Measurements from ENCODE around the gene SLIT1. TPM values are rescaled to one million over a fixed set of nuclear protein-coding genes. Genes with fewer than 3 reads are reported as not detected.
A peak's percentile ranks its signal among the peaks of the same experiment; 100 is the strongest.

Gene SLIT1
- polyA plus RNA-seq, 12 donors: 0.54 to 1.6 (median 1.0) TPM; not detected in 2

DNA sequence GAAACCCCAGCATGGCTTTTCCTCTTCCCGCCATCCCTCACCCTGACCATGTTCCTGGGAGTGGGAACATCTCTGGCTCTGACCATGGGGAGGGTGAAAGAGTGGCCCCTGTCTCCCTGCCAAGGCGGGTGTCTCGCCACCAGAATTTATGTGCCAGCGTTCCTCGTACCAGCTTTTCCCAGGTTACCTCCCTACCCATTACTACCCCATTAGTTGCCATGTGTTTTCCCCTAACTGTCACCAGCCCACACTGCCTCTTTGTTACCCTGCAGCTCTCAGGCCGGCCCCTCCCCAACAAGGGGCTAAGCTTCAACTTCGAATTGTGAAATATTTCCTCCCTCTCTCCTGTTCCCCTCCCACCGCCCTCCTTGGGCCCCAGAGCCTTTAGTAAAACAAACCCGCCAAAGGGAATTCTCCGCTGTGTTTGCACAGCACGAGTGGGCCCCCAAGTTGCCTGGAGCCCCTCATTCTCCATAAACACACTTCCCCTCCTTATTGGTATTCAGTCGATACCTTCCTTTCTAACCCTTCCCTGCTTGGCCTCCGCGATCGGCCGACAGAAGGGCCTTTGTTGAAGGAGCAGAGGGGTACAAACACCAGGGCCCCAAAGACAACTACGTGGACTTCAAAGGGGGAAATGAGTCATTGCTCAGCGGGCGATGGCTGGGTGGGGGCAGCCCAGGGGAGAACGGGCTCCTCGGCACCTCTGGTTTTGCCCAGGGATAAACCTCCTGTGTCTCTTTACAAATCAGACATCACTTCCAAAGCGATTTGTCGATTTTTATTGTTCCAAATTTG lies 45.5 kb downstream of the SLIT1 start:
- DNase-seq: no peak

DNA sequence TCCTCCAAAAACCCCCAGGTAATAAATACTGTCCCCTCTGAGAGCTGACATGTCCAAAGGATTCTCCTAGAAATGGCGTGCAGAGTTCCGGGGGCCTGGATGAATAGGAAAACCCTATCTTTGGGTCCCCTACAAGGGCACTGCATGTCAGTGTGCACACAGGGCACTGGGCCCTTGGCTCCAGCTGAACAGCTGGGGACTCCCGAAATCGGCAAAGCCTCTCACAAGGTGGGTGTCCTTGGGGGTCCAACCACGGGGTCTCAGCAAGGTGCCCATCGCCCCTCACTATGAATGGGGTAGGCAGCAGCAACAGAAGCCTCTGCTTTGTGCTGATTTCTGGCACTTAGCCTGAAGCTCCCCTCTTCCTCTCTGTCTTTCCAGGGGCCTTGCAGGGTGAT lies 46.1 kb downstream of the SLIT1 start:
- no peak for DNase-seq

DNA sequence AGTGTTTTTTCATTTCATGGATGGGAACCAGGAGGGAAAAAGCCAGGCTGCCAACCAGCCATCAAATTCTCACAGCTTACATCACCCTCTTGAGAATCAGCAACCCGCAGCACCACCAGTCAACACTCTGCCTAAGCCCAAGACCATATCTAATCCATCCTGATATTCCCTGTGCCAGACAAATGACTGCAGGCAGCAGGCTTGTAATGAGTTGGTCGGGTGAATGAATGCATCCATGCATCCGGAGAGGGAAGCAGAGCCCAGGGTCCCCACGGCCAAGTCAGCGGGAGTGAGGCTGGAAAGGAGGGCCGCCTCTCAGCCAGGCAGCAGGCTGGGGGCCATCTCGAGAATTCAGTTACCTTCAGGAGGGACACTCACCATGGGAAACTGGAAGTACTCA lies 46.9 kb downstream of the SLIT1 start:
- DNase-seq: no peak

DNA sequence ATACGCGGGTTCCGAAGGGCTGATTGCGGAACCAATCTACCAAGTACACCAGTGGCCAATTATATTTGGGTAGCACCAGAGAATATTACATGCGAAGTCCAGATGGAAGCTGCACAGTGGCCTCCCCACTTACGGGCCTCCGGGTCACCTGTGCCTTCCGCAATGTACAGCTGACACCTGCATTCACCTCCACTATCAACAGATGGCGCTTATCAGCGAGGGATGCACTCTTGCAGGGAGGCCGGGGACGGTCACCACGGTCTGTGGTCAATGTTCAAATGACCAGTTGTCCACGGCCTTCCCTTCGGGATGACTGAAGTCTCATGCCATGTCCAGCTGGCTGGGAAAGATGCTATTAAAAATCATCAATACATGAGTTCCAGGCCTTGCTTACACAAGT lies 47.6 kb downstream of the SLIT1 start:
- DNase-seq: no peak

DNA sequence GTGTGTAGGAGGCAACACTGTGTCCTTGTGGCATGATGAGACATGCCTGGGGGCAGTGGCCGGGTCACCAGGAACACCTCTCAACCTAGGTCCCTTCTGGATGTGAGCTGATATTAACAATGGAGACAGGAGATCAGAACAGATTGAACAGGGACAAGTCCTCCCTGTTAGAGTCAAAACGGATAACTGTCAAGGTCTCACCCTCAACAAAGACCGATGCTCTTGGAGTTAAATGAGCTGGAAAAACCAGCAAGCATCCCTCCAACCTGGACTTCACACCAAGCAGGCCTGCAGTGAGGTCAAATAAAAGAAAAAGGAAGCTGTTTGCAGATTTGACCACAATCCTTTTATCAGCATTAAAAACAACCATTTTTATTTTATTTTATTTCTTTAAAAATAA lies 49.0 kb downstream of the SLIT1 start:
- no peak for DNase-seq

DNA sequence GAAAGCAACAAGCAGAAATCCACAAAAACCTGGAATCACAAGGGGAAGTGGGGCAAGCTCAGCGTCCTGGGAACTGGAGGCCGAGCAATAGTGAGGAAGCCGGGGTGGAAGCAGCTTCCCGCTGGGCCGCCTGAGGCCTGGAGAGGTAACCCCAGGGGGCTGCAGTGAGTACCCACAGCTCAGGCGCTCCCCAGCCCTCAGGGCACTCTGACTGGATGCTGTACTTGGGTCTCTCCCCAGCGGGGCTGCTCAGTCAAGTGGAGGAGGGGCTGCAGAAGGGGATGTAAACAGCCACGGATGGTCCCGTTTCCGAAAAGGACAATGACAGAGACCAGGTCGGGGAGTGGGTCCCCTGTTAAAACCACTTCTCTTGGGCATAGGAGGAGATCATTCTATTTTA lies 50.3 kb downstream of the SLIT1 start:
- DNase-seq: no peak

DNA sequence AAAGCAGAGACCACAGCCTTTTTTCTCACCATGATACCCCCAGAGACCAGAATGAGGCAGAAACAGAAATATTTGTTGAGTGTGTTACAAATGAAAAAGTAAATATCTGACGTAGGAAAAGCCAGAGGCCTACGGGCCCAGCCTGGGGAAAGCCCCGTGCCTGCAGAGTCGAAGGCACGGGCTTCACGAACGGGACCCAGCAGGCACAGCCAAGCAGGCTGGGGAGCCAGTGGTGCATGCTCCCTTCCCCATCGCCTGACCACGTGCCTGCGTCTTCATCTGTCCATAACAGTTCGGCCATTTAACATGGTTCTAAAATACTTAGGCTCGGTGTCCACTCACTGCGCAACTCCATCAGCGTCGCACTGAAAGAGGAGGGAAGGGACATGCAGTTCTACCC lies 50.8 kb downstream of the SLIT1 start:
- no peak for DNase-seq

DNA sequence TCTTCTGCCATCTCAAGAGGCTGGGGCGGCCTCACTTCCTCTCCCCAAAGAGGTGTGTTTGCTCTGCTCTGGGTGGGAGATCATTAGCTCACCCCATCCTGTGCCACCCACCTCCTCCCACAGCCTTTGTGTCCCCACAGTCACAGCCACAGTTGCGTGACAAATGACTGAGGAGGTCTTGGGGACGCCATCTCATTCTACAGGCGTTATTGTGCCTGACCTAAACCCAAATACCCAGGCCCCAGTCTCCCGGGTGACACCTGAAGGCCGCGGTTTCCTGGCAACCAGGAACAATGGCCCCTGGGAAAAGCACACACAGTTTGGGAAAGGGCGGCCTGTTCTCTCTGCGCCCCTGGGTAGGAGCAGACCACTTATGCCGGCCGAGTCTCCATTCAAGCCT lies 51.6 kb downstream of the SLIT1 start:
- DNase-seq: no peak

DNA sequence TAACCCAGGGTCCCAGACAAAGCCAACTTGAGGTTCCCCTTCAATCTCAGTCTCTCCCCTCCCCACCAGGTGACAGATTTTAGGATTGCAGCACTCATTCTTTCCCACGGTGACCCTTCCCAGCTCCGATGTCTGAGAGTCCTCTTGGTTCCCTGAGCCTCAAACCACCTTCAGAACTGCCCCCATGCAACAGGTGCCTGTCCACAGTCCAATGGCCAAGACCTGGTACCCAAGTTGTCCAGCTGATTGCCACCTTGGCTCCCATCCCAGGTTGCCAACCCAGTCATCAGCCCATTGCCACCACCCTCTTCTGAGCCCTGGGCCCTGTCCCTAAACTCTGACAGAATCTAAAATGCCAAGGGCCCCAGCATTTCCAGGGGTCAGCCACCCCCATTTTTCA lies 53.5 kb downstream of the SLIT1 start:
- no peak for DNase-seq

DNA sequence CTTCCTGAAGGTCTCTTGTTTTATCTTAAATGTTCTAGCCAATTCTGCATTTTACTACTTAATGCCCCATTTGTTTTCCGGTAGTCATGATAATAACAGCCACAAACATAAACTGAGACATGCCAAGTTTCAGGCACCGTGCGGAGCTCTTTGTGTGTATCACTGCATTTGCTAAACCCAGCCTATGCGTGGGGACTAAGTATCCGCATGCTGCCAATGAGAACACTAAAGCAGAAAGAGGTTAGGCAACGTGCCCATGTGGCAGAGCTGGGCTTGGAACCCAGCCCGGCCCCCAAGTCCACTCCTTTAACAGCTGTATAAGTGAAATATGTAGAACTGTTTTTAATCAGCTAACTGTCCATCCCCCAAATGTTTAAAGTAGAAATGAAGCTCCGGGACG lies 54.1 kb downstream of the SLIT1 start:
- peak; percentile 45 for DNase-seq

DNA sequence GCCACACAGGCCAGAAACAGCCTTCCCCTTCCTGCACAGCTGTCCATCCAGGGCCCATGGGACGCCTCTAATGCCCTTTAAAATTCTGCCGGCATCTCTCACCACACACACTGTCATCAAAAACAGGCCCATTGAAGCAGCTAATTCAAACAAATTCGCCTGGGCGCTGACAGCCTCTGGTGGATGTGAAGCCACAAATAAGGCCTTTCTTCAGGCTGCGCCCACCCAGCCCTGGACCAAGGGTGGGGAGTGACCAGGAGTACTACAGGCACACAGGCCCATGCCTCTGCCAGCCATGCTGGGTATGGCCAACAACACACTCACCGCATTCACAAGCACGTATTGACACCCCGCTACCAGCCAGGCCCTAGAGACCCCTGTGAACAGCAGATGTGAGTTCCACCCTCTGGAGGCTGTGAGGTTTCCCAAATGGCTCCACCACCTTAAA lies 54.6 kb downstream of the SLIT1 start:
- no peak for DNase-seq

DNA sequence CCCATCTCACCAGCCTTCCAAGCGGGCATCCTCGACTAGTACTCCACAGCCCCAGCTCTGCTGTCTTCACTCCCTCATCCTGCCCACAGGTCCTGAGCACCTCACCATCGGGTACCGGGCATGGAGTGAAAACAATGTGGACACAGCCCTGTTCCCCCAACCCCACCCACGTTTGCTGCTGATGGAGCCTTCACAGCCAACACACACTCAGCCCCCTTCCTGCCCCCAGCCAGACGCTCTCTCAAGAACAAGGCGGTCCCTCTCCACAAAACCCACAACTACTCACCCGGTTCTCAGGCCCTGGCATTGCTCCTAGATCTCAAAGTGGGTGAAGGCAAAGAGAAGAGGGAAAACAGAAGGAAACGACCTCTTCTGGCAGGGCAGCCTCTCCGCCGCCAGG lies 56.1 kb downstream of the SLIT1 start:
- no peak for DNase-seq

DNA sequence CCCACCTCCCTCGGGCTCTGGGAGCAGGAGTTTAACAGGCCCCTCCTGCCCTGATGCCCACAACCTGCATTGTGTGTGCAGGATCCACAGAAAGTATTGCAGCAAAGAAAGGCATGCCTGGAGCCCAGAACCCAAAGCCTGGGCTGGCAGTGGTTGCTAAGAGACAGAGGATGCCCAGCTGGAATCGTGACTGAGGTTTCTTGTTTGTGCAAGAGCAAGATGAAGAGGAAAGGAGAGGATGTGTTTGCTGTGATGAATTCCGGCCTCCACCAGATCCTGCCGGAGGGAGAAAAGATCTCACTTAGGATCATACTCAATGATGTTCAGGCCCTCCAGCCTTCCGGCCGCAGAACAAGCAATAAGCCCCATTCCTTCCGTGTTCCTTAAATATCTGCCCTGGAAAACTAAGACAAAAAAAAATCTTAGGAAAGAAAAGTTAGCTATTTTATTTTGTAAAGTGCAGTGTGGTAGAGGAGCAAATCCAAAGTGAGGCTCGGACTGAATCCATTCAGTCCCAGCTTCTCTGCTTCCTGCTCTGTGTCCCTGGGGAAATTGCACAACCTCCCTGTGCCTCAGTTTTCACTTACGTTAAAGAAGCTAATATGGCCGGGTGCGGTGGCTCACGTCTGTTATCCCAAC lies 57.1 kb downstream of the SLIT1 start:
- DNase-seq: no peak

DNA sequence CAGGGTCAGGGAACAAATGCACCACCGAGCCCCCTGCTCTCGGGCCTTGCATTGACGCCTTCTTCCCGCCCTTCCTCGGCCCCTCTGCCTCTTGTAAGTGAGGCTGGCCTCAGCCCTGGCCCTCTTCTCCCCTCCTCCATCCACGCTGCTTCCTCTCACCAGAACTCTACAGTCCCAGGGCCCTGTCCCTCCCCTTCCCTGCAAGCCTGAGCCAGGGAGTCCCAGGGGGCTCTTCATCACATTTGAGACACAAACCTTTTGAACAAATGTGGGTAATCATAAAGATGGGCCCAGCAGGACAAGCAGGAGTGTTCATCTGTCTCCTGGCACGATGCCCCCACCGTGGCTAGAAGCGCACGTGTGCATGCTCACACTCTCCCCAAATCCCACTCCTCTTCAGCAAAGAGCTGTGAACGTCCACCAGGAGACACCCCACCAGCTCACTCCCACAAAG lies 57.7 kb downstream of the SLIT1 start:
- no peak for DNase-seq

DNA sequence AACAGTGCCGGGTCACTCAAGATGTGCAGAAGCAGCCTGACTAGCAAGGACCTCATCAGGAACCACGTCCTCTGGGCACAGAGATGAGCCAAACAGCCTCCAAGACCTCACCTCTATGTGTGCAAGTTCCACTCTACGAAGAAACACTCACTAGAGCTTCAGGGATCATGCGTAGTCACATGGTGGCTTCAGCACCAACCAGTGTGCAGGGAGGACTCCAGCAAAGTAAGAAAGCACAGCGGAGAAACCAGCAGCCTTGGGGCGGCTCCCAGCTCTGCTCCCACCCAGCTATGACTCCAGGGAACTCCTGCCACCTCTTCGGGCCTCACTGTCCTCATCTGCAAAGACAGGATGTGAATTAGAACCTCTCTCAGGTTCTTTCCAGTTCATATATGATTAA lies 58.2 kb downstream of the SLIT1 start:
- no peak for DNase-seq

DNA sequence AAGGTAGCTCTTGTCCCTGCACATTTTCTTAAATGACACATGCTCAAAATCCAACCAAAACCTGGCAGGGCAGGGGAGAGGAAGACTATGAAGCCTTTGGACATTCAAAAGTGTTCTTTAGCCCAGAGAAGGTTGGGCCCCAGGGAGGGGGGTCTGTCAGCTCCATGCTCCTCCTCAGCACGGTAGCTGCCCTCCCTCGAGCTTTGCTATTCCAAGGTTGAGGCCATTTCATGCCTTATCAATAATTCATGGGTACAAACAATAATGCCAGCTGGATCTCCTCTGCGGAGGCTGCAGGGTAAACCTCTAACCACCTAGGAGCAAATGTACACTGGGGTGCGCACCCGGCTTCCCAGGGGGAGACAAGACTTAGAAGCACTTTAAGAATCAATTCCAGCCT lies 61.5 kb downstream of the SLIT1 start:
- no peak for DNase-seq

DNA sequence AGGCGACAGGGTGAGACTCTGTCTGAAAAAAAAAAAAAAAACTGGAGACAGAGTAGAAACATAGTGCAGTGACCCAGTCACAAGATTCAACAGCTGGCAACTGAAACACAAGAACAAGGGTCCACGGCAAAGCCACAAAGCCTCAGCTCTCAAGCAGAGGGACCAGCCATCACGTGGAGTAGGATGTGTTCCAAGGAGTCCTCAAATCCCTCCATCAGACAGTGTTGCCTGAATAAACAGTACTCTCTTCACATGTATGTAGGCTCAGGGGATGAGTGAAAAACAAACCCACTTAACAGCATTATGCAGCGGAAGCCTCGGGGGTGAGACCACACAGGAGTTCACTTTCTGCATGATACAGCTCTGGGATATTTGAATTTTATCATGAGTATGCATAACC lies 62.0 kb downstream of the SLIT1 start:
- no peak for DNase-seq

DNA sequence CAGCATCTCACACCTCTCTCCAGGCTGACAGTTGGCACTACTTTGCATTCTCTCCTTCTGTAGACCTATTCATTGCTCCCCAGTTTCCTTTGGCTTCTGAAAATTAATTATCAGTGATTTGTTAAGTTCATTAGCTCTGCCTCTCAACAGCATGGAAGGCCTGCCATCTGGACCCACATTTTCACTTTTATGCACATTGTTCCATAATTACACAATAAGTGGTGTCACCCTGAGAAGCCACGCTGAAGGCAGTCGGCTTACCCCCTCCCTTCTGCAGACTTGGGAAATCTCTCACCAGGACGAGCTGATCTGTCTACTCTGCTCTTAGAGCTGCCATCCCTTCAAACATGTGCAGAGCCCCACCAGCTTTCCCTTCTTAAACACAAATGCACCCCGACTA lies 64.7 kb downstream of the SLIT1 start:
- DNase-seq: no peak

DNA sequence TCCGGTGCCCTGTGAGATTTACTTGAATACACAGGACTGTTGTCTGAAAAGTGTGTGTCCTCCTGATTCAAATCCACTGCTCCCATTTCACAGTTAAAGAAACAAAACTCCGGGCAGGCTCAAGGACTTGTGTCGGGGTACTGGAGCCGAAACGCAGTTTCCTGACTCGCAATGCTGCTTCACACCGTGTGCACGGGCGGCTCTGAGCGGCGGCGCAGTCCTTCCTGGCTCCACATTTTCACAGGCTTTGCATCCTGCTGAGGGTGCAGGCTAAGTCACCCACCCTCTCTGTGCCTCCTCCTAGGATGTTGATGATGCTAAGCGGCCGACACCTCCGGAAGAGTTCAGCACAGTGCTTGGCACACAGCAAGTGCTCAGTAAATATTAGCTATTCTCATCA lies 65.4 kb downstream of the SLIT1 start:
- DNase-seq: no peak

DNA sequence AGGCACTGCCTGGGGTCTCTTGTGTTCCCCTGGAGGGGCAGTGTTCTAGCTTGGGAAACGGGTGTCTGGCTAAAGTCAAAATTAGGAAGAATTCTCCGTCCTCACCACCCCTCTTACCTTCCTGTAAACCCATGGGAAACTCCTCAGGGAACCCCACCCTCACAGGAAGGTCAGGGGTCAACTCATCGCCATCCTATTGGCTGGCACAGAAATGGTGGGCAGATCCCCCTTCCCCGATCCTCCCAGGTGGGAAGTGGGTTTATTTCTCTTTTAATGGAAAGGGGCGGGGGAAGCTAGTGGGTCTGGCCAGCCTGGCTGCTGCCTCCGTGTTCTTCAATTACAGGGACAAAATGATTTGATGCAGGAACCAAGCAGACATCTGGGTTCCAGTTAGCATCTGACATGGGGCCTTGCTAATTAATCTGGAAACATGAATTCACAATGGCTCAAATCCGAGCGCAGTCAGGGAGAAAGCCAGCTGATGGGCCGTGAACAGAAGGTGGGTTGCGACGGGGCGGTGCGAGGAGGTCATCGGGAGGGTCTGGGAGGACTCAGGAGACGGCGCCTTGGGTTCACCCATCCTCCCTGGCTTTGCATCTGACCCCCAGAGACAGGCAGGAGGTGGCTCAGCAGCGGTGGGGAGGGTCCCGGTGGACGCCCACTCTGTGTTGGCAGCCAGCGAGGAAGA lies 66.6 kb downstream of the SLIT1 start:
- no peak for DNase-seq

DNA sequence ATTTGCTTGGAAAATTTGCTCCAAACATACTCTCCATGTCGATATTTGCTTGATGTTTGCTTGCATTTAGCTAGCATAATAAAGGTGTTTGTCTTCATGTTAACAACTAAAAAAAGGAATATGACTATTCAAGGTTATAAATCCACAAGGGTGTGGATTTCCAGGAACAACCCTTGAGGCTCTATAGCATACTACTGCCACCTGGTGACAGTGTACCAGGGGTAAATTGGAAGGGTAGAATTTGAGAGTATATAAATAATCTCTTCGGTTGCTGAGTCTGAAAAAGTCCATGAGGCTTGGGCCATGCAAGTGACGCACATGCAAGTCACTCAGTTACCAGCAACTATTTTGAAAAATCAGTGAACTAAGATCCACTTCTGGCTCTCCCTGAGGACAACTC lies 68.4 kb downstream of the SLIT1 start:
- DNase-seq: no peak

DNA sequence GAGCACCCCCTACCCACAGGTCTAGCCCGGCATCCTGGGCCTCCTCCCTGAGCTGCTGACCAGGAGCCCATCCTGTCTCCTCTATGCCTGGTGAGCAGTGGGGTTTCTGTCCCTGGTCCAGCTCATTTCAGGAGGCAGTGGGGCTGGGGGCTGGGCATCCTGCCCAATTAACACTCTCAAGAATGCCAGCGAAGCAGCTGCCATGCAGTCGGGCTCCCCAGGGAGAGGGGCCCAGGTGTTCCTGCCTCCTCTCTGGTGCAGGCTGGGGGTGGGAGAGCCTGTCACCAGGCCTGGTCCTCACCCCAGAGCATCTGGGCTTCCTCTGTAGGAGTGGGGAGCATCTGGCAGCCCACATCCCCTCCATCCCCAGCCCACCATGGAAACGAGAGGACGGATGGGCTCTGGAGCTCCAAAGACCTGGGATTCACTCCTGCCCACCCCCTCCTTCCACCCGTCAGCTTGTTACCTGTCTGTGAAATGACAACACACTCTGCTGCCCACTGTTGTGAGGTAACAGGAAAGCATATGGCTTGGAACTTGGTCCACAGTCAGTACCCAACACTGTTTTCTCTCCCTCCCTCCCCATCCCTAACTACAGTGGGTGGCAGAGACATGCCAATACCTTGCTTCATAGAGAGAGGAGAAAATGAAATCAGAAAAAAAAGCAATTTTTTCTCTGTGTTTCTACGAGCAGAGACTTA lies 69.1 kb downstream of the SLIT1 start:
- no peak for DNase-seq
